ENCODE data around the gene ANAPC16.
"Not testable (repeated sequence)": the region's sequence is repeated elsewhere in the genome, so short reads cannot be mapped to it uniquely, and the experiment has no call there.

The ANAPC16 gene

GRCh38 chr10:72245949-72246525 lies 30.2 kb downstream of the ANAPC16 start:
- DNase-seq: no peak

- DNase-seq: no peak
Observed at GRCh38 chr10:72248468-72249151, 32.8 kb downstream of the ANAPC16 start.

GRCh38 chr10:72249176-72249862 lies 33.5 kb downstream of the ANAPC16 start:
- DNase-seq: not testable (repeated sequence)

- DNase-seq: no peak
Observed at GRCh38 chr10:72250666-72251065, 34.9 kb downstream of the ANAPC16 start.

GRCh38 chr10:72251635-72252034 lies 35.8 kb downstream of the ANAPC16 start:
- DNase-seq: no peak

- DNase-seq: no peak
Observed at GRCh38 chr10:72252972-72253371, 37.2 kb downstream of the ANAPC16 start.

- DNase-seq: no peak
Observed at GRCh38 chr10:72253578-72253977, 37.8 kb downstream of the ANAPC16 start.

- DNase-seq: peak; percentile 69
Observed at GRCh38 chr10:72254813-72255568, 39.2 kb downstream of the ANAPC16 start.

- no peak for DNase-seq
Observed at GRCh38 chr10:72255977-72256729, 40.3 kb downstream of the ANAPC16 start.

- no peak for DNase-seq
Observed at GRCh38 chr10:72257051-72257892, 41.5 kb downstream of the ANAPC16 start.

GRCh38 chr10:72258617-72259016 lies 42.8 kb downstream of the ANAPC16 start:
- no peak for DNase-seq

GRCh38 chr10:72259491-72260238 lies 43.9 kb downstream of the ANAPC16 start:
- DNase-seq: no peak

- DNase-seq: peak; percentile 36
Observed at GRCh38 chr10:72260239-72260975, 44.6 kb downstream of the ANAPC16 start.

GRCh38 chr10:72260976-72261783 lies 45.4 kb downstream of the ANAPC16 start:
- DNase-seq: no peak

- no peak for DNase-seq
Observed at GRCh38 chr10:72261784-72262404, 46.1 kb downstream of the ANAPC16 start.

GRCh38 chr10:72263613-72264241 lies 47.9 kb downstream of the ANAPC16 start:
- no peak for DNase-seq

GRCh38 chr10:72264536-72264935 lies 48.7 kb downstream of the ANAPC16 start:
- no peak for DNase-seq

- no peak for DNase-seq
Observed at GRCh38 chr10:72265508-72265907, 49.7 kb downstream of the ANAPC16 start.
